Activated CD4-positive, alpha-beta memory T cell treated with anti-CD3 and anti-CD28 coated beads for 36 hours (primary cell): ENCODE measurements around the gene DCX. TPM values are rescaled to one million over a fixed set of nuclear protein-coding genes. Genes with fewer than 3 reads are reported as not detected.

ENCODE experiments used
- total RNA-seq, 2 experiments: library from RNA; stranded (reverse); gene quantifications; one replicate each; pipeline ENCODE4 v1.2.3, GENCODE V29; 2021

The DCX gene
- total RNA-seq, 2 experiments from 2014 or later: not detected

Other genes with a start within 250 kb of the DCX start
- not detected for gene CAPN6, start 141.7 kb downstream of the DCX start, total RNA-seq
- not detected for gene SERTM2, start 99.5 kb upstream of the DCX start, total RNA-seq